Uterus (tissue), 2 donors: Measurements from ENCODE around the gene TRIM36.

Experiments
- CTCF ChIP-seq, 4 experiments: fragments of 200-600 bp in 2 of 4; fragments of 450-650 bp in 2 of 4; sonication (generic) in 2 of 4; IDR thresholded peaks; one replicate each; pipeline ENCODE4 v1.5.1; 2016 to 2019; ENCODE audit warnings: antibody characterized with exemption in 4 of 4, mild to moderate bottlenecking in 2 of 4, moderate library complexity in 1 of 4
- POLR2A ChIP-seq, 2 donors: fragments of 450-650 bp; IDR thresholded peaks; one replicate each; pipeline ENCODE4 v1.6.1; 2016; ENCODE audit warnings: antibody characterized with exemption in 2 of 2, mild to moderate bottlenecking in 1 of 2, moderate library complexity in 1 of 2

DNA sequence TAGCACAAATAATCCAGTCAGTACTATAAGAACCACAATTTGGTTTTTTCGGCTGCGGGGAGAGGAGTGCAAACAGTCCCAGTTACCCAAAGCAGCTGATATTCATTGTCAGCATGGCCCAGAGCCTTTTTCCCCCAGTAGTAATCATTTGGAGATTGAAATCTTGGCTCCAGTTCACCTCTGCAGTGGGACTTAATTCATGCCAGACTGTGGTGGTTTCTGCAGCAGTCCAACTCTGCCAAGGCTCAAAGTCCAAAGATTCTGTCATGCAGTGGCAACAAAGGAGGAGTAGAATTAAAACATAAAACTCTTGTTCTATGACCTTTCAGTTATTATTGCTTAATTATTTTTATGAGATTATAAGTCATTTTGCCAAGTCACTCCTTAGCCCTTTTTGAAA, 25.0 kb upstream of the TRIM36 start:
- TF ChIP-seq CTCF (IDR thresholded peaks at IDR 0.05) (no peak), POLR2A (IDR thresholded peaks at IDR 0.05) (no peak)
